Astrocyte of the hippocampus (primary cell): ENCODE results near the gene NRDC.
"Not testable (repeated sequence)": the region's sequence is repeated elsewhere in the genome, so short reads cannot be mapped to it uniquely, and the experiment has no call there.

Experiments
- DNase-seq: peaks from one replicate; pipeline ENCODE4 v3.0.0; 2011; ENCODE audit warnings: low read depth, low spot score

The NRDC gene

GRCh38 chr1:51897699-51898031 lies 19.1 kb upstream of the NRDC start:
- DNase-seq: peak; percentile 58

- DNase-seq: not testable (repeated sequence)
These were observed 16.2 kb upstream of the NRDC start for GRCh38 chr1:51894748-51895147.

- DNase-seq: no peak
These were observed 265 bp downstream of the NRDC start for GRCh38 chr1:51878308-51878615.

GRCh38 chr1:51877434-51878307 lies 856 bp downstream of the NRDC start:
- DNase-seq: peak; percentile 61

- DNase-seq: no peak
These were observed 2.7 kb downstream of the NRDC start for GRCh38 chr1:51875836-51876235.

GRCh38 chr1:51875291-51875772 lies 3.2 kb downstream of the NRDC start:
- no peak for DNase-seq

- not testable (repeated sequence) for DNase-seq
These were observed 5.3 kb downstream of the NRDC start for GRCh38 chr1:51873270-51873669.

- DNase-seq: no peak
These were observed 7.1 kb downstream of the NRDC start for GRCh38 chr1:51871351-51871975.

- DNase-seq: no peak
These were observed 7.8 kb downstream of the NRDC start for GRCh38 chr1:51870603-51871350.

GRCh38 chr1:51867479-51868232 lies 10.9 kb downstream of the NRDC start:
- no peak for DNase-seq

GRCh38 chr1:51863384-51863783 lies 15.1 kb downstream of the NRDC start:
- no peak for DNase-seq

- DNase-seq: no peak
These were observed 16.9 kb downstream of the NRDC start for GRCh38 chr1:51861669-51862068.

- DNase-seq: no peak
These were observed 18.8 kb downstream of the NRDC start for GRCh38 chr1:51859735-51860134.

GRCh38 chr1:51859333-51859732 lies 19.2 kb downstream of the NRDC start:
- no peak for DNase-seq

GRCh38 chr1:51858892-51859291 lies 19.6 kb downstream of the NRDC start:
- no peak for DNase-seq

GRCh38 chr1:51856745-51857144 lies 21.8 kb downstream of the NRDC start:
- DNase-seq: no peak

GRCh38 chr1:51855624-51856023 lies 22.9 kb downstream of the NRDC start:
- no peak for DNase-seq

- DNase-seq: no peak
These were observed 25.2 kb downstream of the NRDC start for GRCh38 chr1:51853360-51853759.

- no peak for DNase-seq
These were observed 26.6 kb downstream of the NRDC start for GRCh38 chr1:51851882-51852396.

- DNase-seq: peak; percentile 32
These were observed 27.9 kb downstream of the NRDC start for GRCh38 chr1:51850420-51851223.
